Ovary (tissue), 3 donors: ENCODE results near the gene ZNF292.

Experiments
- CTCF ChIP-seq, 3 donors: fragments of 450-650 bp in 2 of 3; fragments of 200-600 bp in 1 of 3; IDR thresholded peaks; one replicate each; pipeline versions ENCODE4 v1.5.1 to v1.8.0; 2016 to 2022; ENCODE audit warnings: antibody characterized with exemption in 3 of 3, mild to moderate bottlenecking in 1 of 3
- EP300 ChIP-seq: sonication (generic); formaldehyde crosslinking; IDR thresholded peaks from one replicate; pipeline ENCODE4 v1.6.1; 2017; ENCODE audit warnings: antibody characterized with exemption
- POLR2A ChIP-seq: fragments of 450-650 bp; IDR thresholded peaks from one replicate; pipeline ENCODE4 v1.6.1; 2017; ENCODE audit warnings: antibody characterized with exemption, mild to moderate bottlenecking, moderate library complexity
- donor health status: DM: no; HTN: no; CAD: no.

GRCh38 chr6:87165185-87165584 is 9.8 kb downstream of the ZNF292 start:
- TF ChIP-seq POLR2A = no peak
- TF ChIP-seq CTCF (IDR thresholded peaks at IDR 0.05) = no peak
- TF ChIP-seq EP300 = no peak
